ENCODE measurements around the gene ADH1C. TPM values are rescaled to one million over a fixed set of nuclear protein-coding genes. Genes with fewer than 3 reads are reported as not detected.
"Not testable (repeated sequence)": the region's sequence is repeated elsewhere in the genome, so short reads cannot be mapped to it uniquely, and the experiment has no call there.

The ADH1C gene
- total RNA-seq, 2 experiments from 2014 or later = not detected

GRCh38 chr4:99359480-99360204, 7.1 kb upstream of the ADH1C start:
- ChIA-PET CTCF (no interaction called here), POLR2A (no interaction called here)

- ChIA-PET CTCF (no interaction called here), POLR2A (no interaction called here)
These were observed 5.4 kb upstream of the ADH1C start for GRCh38 chr4:99357948-99358347.

- CTCF ChIA-PET = no interaction called here
These were observed 4.4 kb upstream of the ADH1C start for GRCh38 chr4:99356992-99357391.

GRCh38 chr4:99356149-99356548, 3.6 kb upstream of the ADH1C start:
- POLR2A ChIA-PET, CTCF ChIA-PET: not testable (repeated sequence)

More at GRCh38 chr4:99356992-99357391, 4.4 kb upstream of the ADH1C start:
- POLR2A ChIA-PET = interaction anchor here (0.6 kb wide), 1 partner anchor 301 kb away, joined by 3 read pairs; no protein-coding TSS in a partner anchor

- ChIA-PET POLR2A (no interaction called here), CTCF (no interaction called here)
These were observed 1.1 kb downstream of the ADH1C start for GRCh38 chr4:99351487-99351886.

- CTCF ChIA-PET = no interaction called here
- POLR2A ChIA-PET = no interaction called here
These were observed 3.2 kb downstream of the ADH1C start for GRCh38 chr4:99349338-99349737.

- CTCF ChIA-PET, POLR2A ChIA-PET: not testable (repeated sequence)
These were observed 9.9 kb downstream of the ADH1C start for GRCh38 chr4:99342624-99343023.

- CTCF ChIA-PET = no interaction called here
- POLR2A ChIA-PET = no interaction called here
These were observed 11.1 kb downstream of the ADH1C start for GRCh38 chr4:99341426-99341825.

- POLR2A ChIA-PET = no interaction called here
- CTCF ChIA-PET = no interaction called here
These were observed 13.4 kb downstream of the ADH1C start for GRCh38 chr4:99339172-99339571.

GRCh38 chr4:99336553-99336952, 16.0 kb downstream of the ADH1C start:
- CTCF ChIA-PET = no interaction called here
- POLR2A ChIA-PET = no interaction called here

- CTCF ChIA-PET = no interaction called here
- POLR2A ChIA-PET = no interaction called here
These were observed 17.7 kb downstream of the ADH1C start for GRCh38 chr4:99334880-99335279.

GRCh38 chr4:99330648-99331047, 21.9 kb downstream of the ADH1C start:
- ChIA-PET CTCF (no interaction called here), POLR2A (no interaction called here)

- POLR2A ChIA-PET = interaction anchor here (0.7 kb wide), 1 partner anchor 33 kb away, joined by 7 read pairs; no protein-coding TSS in a partner anchor
- CTCF ChIA-PET = no interaction called here
These were observed 22.7 kb downstream of the ADH1C start for GRCh38 chr4:99329876-99330275.

GRCh38 chr4:99324979-99325378, 27.6 kb downstream of the ADH1C start:
- CTCF ChIA-PET = no interaction called here

GRCh38 chr4:99324361-99324760, 28.2 kb downstream of the ADH1C start:
- POLR2A ChIA-PET = no interaction called here
- CTCF ChIA-PET = no interaction called here

More at GRCh38 chr4:99324979-99325378, 27.6 kb downstream of the ADH1C start:
- POLR2A ChIA-PET = no interaction called here

GRCh38 chr4:99323756-99324155, 28.8 kb downstream of the ADH1C start:
- ChIA-PET CTCF (no interaction called here), POLR2A (no interaction called here)

GRCh38 chr4:99321241-99322191, 31.0 kb downstream of the ADH1C start, which contains the start of gene ADH1B:
ADH1B (minus strand) TSS chr4:99321401; CDS start chr4:99321331, 70 bp downstream.
- ChIA-PET POLR2A (no interaction called here), CTCF (interaction anchor here (0.6 kb wide), 1 partner anchor 111 kb away, joined by 4 read pairs; no protein-coding TSS in a partner anchor)

- CTCF ChIA-PET, POLR2A ChIA-PET: not testable (repeated sequence)
These were observed 34.7 kb downstream of the ADH1C start for GRCh38 chr4:99317811-99318210.

GRCh38 chr4:99317354-99317753, 35.2 kb downstream of the ADH1C start:
- ChIA-PET CTCF (no interaction called here), POLR2A (no interaction called here)

GRCh38 chr4:99315839-99316238, 36.7 kb downstream of the ADH1C start:
- CTCF ChIA-PET = no interaction called here

GRCh38 chr4:99314211-99314610, 38.3 kb downstream of the ADH1C start:
- POLR2A ChIA-PET = no interaction called here
- CTCF ChIA-PET = no interaction called here

More at GRCh38 chr4:99315839-99316238, 36.7 kb downstream of the ADH1C start:
- POLR2A ChIA-PET = no interaction called here
